Thyroid gland (tissue), 4 donors: ENCODE measurements around the gene SLC1A7.

Experiments
- CTCF ChIP-seq, 6 experiments: fragments of 200-600 bp in 3 of 6; fragments of 450-650 bp in 3 of 6; sonication (generic) in 3 of 6; IDR thresholded peaks; one replicate each; pipeline ENCODE4 v1.5.1; 2016 to 2019; ENCODE audit warnings: antibody characterized with exemption in 6 of 6, mild to moderate bottlenecking in 2 of 6, inconsistent platforms in 1 of 6, moderate library complexity in 1 of 6
- POLR2A ChIP-seq, 2 donors: fragments of 450-650 bp; IDR thresholded peaks; one replicate each; pipeline ENCODE4 v1.6.1; 2017; ENCODE audit warnings: antibody characterized with exemption in 2 of 2, mild to moderate bottlenecking in 2 of 2, moderate library complexity in 1 of 2

GRCh38 chr1:53186533-53186932 is 44.1 kb upstream of the SLC1A7 start:
- TF ChIP-seq POLR2A (IDR thresholded peaks at IDR 0.05) (no peak), CTCF (IDR thresholded peaks at IDR 0.05) (no peak)
